Endodermal cell (in vitro differentiated cells): ENCODE data around the gene MCF2L2. TPM values are rescaled to one million over a fixed set of nuclear protein-coding genes. Genes with fewer than 3 reads are reported as not detected.

Experiments used
- DNase-seq: peaks from one replicate; pipeline ENCODE4 v3.0.0-alpha.2; 2017
- H3K27ac ChIP-seq: 2 replicates; pipeline ENCODE4 v1.5.1; 2013; ENCODE audit warnings: mild to moderate bottlenecking, low read depth, low read length, moderate library complexity
- H3K27me3 ChIP-seq: 2 replicates; pipeline ENCODE4 v1.6.1; 2013; ENCODE audit warnings: mild to moderate bottlenecking, low read length, moderate library complexity; ENCODE audit not compliant: insufficient read depth, control insufficient read depth, poor library complexity, severe bottlenecking
- H3K36me3 ChIP-seq: 2 replicates; pipeline ENCODE4 v1.7.0; 2013; ENCODE audit warnings: mild to moderate bottlenecking, low read length, moderate library complexity; ENCODE audit not compliant: control insufficient read depth, insufficient read depth
- H3K4me1 ChIP-seq: one replicate; pipeline ENCODE4 v1.7.0; 2013; ENCODE audit warnings: low read length; ENCODE audit not compliant: control insufficient read depth, insufficient read depth
- H3K4me3 ChIP-seq: 2 replicates; pipeline ENCODE4 v1.5.1; 2013; ENCODE audit warnings: mild to moderate bottlenecking, low read length, moderate library complexity
- H3K9ac ChIP-seq: 2 replicates; pipeline ENCODE4 v1.6.1; 2013; ENCODE audit warnings: mild to moderate bottlenecking, low read length, moderate library complexity; ENCODE audit not compliant: poor library complexity, severe bottlenecking; ENCODE audit errors: extremely low read depth
- H3K9me3 ChIP-seq: 2 replicates; pipeline ENCODE4 v1.6.1; 2013; ENCODE audit warnings: mild to moderate bottlenecking, low read length, moderate library complexity; ENCODE audit not compliant: control insufficient read depth
- H3K27ac Mint-ChIP-seq: 2 replicates; pipeline ENCODE4 v1.8.0; 2020; ENCODE audit warnings: mixed read lengths
- H3K27me3 Mint-ChIP-seq: 2 replicates; pipeline ENCODE4 v1.8.0; 2021; ENCODE audit warnings: mild to moderate bottlenecking, mixed read lengths; ENCODE audit not compliant: insufficient read depth
- H3K36me3 Mint-ChIP-seq: 2 replicates; pipeline ENCODE4 v1.8.0; 2020; ENCODE audit warnings: low read depth, mixed read lengths
- H3K4me1 Mint-ChIP-seq: 2 replicates; pipeline ENCODE4 v1.8.0; 2020; ENCODE audit warnings: mixed read lengths
- H3K4me3 Mint-ChIP-seq: 2 replicates; pipeline ENCODE4 v1.8.0; 2020; ENCODE audit warnings: mild to moderate bottlenecking, moderate library complexity, mixed read lengths
- H3K9me3 Mint-ChIP-seq: 2 replicates; pipeline ENCODE4 v1.8.0; 2020; ENCODE audit warnings: mild to moderate bottlenecking, mixed read lengths
- WGBS, 2 experiments: methylation state at CpG; one replicate each; pipeline versions ENCODE4 v1.1.5 to v1.1.7; 2013; ENCODE audit warnings: missing lambda C conversion rate in 2 of 2, mixed read lengths in 1 of 2; ENCODE audit not compliant: insufficient coverage in 1 of 2, insufficient read length in 1 of 2; 5-methylcytosine and 5-hydroxymethylcytosine counted together
- total RNA-seq, 2 donors: library from RNA; stranded (reverse); fragmentation: NEBNext Ultra II Directional in 1 of 2; extraction: Animal tissue kit (Norgen Biotek cat#: 25700) in 1 of 2; gene quantifications; 2 replicates in 1 of 2; 3 replicates in 1 of 2; pipeline ENCODE4 v1.2.1, GENCODE V29; 2021
- TF ChIP-seq, protein P1 (sequence below): fragments of 200-600 bp; sonication (generic); conservative IDR thresholded peaks from 2 replicates; pipeline ENCODE4 v1.5.0; 2021; ENCODE audit warnings: antibody characterized with exemption, mild to moderate bottlenecking

The MCF2L2 gene
- total RNA-seq, 2 donors from 2014 or later = 72.6 to 86.5 TPM

DNA sequence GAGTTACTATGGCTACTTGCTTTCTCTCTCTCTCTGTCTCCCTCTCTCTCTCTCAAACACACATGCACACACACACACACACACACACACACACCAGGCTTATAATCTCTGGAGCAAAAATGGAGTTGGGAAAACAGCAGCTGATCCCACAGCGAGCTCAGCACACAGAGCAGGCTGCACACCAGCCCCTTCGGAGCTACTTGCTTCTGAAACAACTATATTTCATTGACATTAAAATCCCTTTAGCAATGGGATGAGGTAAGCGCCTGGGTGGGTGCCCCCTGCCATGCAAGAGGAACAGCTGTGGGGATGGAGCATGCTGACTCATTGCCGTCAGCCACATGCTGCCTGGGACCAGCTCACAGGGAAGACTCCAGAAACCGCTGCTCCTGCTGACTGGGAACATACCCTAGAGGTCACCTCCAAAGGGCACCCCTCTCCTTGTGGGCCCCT, 129.7 kb downstream of the MCF2L2 start:
- Mint-ChIP-seq H3K36me3 (peaks cover 84% of the 10 kb centered on the region), H3K27ac (peak overlapping the region; percentile 54), H3K4me1 (no peaks in the 10 kb centered on the region), H3K27me3 (no peaks in the 10 kb centered on the region), H3K9me3 (no peaks in the 10 kb centered on the region), H3K4me3 (no peak overlapping the region)
- TF ChIP-seq, protein P1, sequence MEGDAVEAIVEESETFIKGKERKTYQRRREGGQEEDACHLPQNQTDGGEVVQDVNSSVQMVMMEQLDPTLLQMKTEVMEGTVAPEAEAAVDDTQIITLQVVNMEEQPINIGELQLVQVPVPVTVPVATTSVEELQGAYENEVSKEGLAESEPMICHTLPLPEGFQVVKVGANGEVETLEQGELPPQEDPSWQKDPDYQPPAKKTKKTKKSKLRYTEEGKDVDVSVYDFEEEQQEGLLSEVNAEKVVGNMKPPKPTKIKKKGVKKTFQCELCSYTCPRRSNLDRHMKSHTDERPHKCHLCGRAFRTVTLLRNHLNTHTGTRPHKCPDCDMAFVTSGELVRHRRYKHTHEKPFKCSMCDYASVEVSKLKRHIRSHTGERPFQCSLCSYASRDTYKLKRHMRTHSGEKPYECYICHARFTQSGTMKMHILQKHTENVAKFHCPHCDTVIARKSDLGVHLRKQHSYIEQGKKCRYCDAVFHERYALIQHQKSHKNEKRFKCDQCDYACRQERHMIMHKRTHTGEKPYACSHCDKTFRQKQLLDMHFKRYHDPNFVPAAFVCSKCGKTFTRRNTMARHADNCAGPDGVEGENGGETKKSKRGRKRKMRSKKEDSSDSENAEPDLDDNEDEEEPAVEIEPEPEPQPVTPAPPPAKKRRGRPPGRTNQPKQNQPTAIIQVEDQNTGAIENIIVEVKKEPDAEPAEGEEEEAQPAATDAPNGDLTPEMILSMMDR = no peak
- Histone ChIP-seq H3K4me3 (no peak overlapping the region), H3K27me3 (no peaks in the 10 kb centered on the region), H3K36me3 (peaks cover 92% of the 10 kb centered on the region), H3K9ac (no peak overlapping the region), H3K9me3 (no peaks in the 10 kb centered on the region), H3K27ac (peak overlapping the region; percentile 54), H3K4me1 (no peaks in the 10 kb centered on the region)
- DNase-seq = peak; percentile 82
- WGBS, 2 experiments = 50 to 85% methylated on average over 1 to 5 of the region's 5 CpGs

DNA sequence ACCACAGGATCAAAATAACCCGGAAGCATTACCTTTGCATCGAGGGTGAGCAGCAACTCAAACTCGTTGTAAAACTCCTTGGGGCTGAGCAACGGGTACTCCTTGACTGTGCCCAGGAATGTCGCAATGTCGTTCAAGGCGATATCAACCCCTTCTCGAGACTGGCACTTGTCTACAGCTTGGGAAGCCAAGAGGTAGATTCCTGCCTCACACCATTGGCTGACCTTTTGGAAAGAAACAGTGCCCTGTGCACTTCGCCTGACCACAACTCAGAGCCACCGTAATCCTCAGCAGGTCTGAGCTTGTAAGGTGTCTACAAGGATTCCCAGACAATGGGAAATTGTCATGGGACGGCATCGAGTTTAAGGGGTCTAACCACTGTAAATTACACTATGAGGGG, 131.5 kb downstream of the MCF2L2 start:
- no peak overlapping the region for H3K4me3 ChIP-seq
- H3K36me3 ChIP-seq = peaks cover 94% of the 10 kb centered on the region
- 95 to 98% methylated on average over 10 to 12 of the region's 12 CpGs for WGBS, 2 experiments
- Mint-ChIP-seq H3K27me3 (no peaks in the 10 kb centered on the region), H3K9me3 (no peaks in the 10 kb centered on the region), H3K4me3 (no peak overlapping the region), H3K36me3 (peaks cover 87% of the 10 kb centered on the region), H3K4me1 (no peaks in the 10 kb centered on the region), H3K27ac (no peak overlapping the region)
- DNase-seq = no peak
- no peak overlapping the region for H3K9ac ChIP-seq
- no peak overlapping the region for H3K27ac ChIP-seq
- H3K4me1 ChIP-seq = no peaks in the 10 kb centered on the region
- no peaks in the 10 kb centered on the region for H3K9me3 ChIP-seq
- TF ChIP-seq, protein P1 = no peak
- no peaks in the 10 kb centered on the region for H3K27me3 ChIP-seq

DNA sequence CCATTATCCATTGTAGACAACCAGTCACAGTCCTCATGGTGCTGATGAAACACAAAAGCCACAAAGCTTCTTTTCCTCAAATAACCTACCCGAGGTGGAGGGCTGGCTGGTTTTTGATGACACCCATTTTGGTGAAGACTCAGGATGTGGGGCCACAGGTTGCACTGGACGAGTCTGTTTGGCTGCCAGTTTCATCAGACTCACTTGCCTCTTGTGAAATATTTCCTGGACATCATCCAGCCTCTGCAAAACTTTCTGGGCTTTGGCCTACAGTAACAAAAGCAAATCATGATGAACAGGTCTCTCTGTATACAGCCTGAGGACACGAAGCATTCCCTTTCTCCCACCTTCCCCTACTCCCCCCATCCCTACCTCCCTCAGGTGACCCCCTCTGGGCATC, 133.2 kb downstream of the MCF2L2 start:
- Mint-ChIP-seq H3K27ac (no peak overlapping the region), H3K4me1 (no peaks in the 10 kb centered on the region)
- TF ChIP-seq, protein P1 = no peak

More for the DNA sequence above, 133.2 kb downstream of the MCF2L2 start:
- peaks cover 91% of the 10 kb centered on the region for H3K36me3 Mint-ChIP-seq
- Histone ChIP-seq H3K27me3 (no peaks in the 10 kb centered on the region), H3K4me1 (no peaks in the 10 kb centered on the region), H3K36me3 (peaks cover 94% of the 10 kb centered on the region), H3K4me3 (no peak overlapping the region), H3K9ac (no peak overlapping the region), H3K27ac (no peak overlapping the region), H3K9me3 (no peaks in the 10 kb centered on the region)
- no peak overlapping the region for H3K4me3 Mint-ChIP-seq
- H3K9me3 Mint-ChIP-seq = no peaks in the 10 kb centered on the region
- H3K27me3 Mint-ChIP-seq = no peaks in the 10 kb centered on the region
- WGBS, 2 experiments = 83 to 92% methylated on average over 3 of the region's 3 CpGs
- no peak for DNase-seq
